DOHH2 (cell line): ENCODE measurements around the gene TECR.

Experiments
- EZH2phosphoT487 ChIP-seq: fragments of 200-600 bp; sonication (generic); IDR thresholded peaks from 2 replicates; pipeline ENCODE4 v1.6.1; 2017; ENCODE audit warnings: borderline replicate concordance, mild to moderate bottlenecking, antibody characterized with exemption, low read length, moderate library complexity, mixed read lengths
- TF ChIP-seq, protein P1 (sequence below): fragments of 200-600 bp; sonication (generic); IDR thresholded peaks from one replicate; pipeline ENCODE4 v1.5.1; 2014; ENCODE audit warnings: antibody characterized with exemption, mild to moderate bottlenecking, low read depth, low read length; ENCODE audit not compliant: poor library complexity, severe bottlenecking

- TF ChIP-seq EZH2phosphoT487, result no peak
- TF ChIP-seq, protein P1, sequence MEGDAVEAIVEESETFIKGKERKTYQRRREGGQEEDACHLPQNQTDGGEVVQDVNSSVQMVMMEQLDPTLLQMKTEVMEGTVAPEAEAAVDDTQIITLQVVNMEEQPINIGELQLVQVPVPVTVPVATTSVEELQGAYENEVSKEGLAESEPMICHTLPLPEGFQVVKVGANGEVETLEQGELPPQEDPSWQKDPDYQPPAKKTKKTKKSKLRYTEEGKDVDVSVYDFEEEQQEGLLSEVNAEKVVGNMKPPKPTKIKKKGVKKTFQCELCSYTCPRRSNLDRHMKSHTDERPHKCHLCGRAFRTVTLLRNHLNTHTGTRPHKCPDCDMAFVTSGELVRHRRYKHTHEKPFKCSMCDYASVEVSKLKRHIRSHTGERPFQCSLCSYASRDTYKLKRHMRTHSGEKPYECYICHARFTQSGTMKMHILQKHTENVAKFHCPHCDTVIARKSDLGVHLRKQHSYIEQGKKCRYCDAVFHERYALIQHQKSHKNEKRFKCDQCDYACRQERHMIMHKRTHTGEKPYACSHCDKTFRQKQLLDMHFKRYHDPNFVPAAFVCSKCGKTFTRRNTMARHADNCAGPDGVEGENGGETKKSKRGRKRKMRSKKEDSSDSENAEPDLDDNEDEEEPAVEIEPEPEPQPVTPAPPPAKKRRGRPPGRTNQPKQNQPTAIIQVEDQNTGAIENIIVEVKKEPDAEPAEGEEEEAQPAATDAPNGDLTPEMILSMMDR, result no peak
Observed at GRCh38 chr19:14545716-14546082, 16.3 kb downstream of the TECR start.
